Fibroblast of the conjunctiva (primary cell): Measurements from ENCODE around the gene PML.
"Not testable (repeated sequence)": the region's sequence is repeated elsewhere in the genome, so short reads cannot be mapped to it uniquely, and the experiment has no call there.

Experiments used
- DNase-seq: peaks from one replicate; pipeline ENCODE4 v3.0.0-alpha.2; 2010; ENCODE audit warnings: low read depth

Gene PML

DNA sequence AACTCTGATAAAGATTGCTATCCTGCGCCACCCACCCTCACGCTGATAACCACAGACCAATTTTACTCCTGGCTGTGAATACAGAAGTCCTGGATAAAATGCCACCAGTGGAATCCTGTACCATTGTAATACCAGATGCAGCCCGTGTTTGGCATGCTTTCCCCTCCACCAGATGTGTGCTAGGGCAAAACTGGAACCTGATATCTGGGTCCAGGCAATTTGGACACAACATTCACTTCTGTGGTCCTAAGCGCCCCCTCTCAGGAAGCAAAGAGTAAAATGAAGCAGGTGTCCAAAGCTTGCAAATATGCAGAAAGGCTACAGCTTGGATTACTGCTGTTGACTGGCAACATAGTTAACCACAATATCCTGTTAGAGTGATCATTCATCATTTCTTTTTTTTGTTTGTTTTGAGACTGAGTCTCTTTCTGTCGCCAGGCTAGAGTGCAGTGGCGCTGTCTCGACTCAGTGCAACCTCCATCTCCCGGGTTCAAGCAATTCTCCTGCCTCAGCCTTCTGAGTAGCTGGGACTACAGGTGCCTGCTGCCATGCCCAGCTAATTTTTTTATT is 35.4 kb upstream of the PML start:
- DNase-seq, result no peak

DNA sequence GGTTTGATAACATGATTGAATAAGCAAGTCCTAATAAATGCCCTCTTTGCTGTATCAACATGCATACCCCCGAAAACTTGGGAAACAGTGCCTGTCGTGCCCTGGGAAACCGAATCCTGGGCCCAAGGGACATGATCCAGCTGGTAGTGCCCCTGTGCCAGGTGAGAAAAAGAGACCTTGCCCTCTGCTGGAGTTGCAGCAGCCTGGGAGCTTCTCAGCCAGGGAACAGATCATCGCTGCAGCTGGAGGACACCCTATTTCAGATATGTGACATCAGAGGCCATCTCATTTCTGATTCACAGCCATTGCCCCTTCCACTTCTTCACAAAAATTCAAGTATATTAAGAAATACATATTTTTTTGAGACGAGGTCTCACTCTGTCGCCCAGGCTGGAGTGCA is 34.7 kb upstream of the PML start:
- no peak for DNase-seq

DNA sequence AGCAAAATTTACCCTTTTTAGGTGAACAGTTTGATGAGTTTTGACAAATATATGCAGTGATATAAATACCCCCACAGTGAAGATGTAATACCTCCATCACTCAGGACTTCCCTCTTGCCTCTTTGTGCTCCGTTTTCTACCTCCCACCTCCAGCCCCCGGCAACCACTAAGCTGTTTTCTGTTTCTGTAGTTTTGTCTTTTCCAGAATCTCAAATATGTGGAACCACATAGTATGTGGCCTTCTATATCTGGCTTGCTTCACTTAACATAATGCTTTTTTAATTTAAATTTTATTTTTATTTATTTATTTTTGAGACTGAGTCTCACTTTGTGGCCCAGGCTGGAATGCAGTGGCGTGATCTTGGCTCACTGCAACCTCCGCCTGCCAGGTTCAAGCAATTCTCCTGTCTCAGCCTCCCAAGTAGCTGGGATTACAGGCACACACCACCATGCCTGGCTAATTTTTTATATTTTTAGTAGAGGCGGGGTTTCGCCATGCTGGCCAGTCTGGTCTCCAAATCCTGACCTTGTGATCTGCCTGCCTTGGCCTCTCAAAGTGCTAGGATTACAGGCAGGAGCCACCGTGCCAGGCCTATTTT is 33.9 kb upstream of the PML start:
- DNase-seq, result not testable (repeated sequence)

DNA sequence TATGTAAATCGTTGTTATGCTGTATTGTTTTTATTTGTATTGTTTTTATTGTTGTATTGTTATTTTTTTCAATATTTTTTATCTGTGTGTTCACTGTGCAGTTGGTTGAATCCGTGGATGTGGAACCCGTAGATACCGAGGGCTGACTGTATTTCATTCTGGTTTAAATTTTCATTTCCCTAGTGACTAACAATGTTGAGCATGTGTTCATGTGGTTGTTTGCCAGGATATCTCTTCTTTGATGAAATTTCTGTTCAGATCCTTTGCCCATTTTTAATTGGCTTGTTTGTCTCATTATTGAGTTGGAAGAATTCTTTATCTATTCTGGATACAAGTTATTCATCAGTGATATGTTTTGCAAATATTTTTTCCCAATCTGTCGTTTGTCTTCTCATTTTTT is 32.1 kb upstream of the PML start:
- no peak for DNase-seq

DNA sequence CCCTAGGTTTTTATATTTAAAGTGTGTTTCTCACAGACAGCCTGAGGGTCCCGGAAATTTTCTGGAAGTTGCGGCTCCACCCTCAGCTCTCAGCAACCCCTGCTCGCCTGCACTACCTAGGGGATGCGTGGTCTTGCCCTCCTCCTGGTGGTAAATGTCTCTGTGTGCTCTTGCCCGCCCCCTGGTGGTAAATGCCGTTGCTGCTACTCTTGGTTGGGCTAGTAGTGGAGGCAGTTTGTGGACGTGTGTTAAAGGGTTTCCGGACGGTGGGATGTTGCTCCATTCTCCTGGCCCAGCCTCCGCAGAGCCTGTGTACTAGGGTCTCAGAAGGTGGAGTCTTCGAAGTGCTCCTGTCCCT is 29.8 kb upstream of the PML start:
- peak; percentile 43 for DNase-seq

DNA sequence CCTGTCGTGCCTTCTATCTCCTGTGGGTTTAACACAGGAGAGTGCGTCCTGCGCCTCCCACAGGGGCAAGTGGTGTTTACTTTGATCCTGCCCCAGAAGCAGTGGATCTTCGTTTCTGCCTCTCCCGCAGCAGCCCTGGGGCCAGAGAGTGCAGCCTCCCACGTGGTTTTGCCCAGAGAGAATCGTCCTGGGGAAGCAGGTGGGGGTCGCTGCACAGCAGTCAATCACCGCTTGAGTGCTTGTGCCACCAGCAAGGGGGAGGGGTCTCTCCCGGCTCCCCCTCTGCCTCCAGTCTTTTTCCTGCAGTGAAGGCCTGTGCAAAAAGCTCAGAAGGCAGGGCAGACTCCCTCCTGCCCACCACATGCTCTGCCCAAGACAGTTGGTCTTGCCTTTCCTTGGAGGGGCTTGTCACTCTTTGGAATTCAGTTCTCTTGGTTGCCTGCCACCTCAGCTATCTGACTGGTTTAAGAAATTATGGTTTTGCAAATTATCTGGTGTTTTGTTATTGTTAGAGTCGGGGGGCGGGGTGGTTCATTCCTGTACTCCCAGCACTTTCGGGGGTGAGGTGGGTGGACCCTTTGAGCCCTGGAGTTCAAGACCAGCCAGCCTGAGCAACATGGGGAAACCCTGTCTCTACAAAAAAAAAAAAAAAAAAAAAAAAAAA is 29.3 kb upstream of the PML start:
- no peak for DNase-seq

DNA sequence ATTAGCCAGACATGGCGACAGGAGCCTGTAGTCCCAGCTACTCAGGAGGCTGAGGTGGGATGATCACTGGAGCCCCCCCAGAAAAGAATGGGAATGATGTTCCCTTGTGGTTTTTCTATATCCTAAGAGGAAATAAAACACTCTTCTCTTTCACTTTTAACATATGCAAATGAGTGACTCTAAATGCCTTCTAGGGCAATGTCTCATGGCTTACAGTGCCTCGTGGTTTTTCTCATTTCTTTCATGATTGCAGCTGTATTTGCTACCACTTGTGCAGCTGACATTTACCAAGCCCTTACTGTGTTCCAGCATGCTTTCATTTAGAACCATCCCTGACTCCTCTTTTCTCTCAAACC is 28.8 kb upstream of the PML start:
- DNase-seq, result no peak

DNA sequence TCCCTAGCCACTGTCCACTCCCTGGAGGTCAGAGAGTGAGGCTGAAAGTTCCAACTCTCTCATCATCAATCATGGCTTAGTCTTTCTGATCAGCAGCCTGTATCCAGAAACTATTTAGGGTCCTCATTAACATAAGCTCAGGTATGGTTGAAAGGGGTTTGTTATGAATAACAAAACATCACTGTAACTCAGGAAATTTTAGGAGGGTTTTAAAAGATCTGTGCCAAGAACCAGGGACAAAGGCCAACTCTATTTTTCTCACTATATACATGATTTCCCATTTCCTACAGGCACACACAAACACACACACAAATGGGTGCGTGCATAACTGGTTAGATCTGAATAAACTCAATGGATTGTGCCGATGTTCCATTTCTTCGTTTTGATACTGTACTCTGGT is 26.1 kb upstream of the PML start:
- DNase-seq, result no peak

DNA sequence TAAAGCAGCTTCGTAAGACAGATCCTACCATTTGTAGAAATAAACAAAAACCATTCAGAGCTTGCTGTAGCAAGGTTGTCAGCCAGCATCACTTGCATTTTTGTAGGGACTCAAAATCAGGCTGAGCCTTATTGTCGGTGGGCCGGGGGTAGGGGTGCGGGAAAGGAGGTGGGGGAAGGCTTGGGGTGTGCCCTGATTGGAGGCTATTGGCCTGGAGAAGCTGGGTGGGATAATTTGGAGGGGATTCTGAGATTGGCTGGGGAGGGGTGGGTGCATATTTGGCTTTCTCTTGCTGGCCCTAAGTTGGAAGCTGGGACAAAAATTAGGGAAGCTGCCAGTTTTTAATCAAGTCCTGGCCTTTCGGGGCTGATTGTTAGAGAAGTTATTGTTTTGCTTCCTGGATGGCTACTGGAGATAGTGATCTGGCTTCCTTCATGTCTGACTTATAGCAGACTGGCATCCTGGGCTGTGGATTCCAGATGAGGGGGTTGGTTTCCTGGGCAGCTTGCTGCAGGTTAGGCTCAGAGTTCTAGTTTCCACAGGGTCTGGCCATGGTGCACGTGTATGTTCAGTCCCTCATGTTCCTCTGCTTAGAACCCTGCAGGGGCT is 25.3 kb upstream of the PML start:
- no peak for DNase-seq

DNA sequence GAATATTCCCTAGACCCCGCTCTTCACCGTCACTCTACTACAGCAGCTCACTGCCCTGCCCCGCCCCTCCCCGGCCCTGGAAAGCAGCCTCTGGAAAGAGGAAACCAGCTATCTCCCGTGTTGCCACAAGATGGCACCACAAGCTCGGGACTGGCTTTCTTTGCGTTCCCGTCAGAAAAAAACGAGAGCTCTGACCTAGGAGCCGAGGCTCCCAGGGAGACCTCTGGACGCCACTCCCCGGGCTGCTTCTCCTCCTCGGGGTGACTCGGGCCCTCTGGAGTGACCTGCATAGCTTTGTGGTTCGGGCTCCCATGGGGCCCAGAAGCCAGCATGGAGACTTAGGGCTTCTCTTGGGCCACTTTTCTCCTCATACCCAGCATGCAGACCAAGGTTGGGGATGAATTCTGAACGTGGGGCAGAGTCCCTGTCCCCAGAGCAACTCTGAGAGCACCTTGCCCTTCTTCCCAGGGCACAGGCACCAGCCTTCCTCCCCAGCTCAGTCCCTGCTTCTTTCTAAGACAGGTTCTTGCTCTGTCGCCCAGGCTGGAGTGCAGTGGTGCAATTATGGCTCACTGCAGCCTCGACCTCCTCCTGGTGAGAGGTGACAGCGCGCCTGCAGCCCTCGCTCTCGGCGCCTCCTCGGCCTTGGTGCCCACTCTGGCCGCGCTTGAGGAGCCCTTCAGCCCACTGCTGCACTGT is 21.4 kb upstream of the PML start:
- peak; percentile 74 for DNase-seq

DNA sequence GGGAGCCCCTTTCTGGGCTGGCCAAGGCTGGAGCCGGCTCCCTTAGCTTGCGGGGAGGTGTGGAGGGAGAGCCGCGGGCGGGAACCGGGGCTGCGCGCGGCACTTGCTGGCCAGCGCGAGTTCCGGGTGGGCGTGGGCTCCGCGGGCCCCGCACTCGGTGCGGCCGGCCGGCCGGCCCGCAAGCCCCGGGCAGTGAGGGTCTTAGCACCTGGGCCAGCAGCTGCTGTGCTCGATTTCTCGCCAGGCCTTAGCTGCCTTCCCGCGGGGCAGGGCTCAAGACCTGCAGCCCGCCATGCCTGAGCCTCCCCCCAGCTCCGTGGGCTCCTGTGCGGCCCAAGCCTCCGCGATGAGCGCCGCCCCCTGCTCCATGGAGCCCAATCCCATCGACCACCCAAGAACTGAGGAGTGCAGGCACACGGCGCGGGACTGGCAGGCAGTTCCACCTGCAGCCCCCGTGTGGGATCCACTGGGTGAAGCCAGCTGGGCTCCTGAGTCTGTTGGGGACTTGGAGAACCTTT is 20.8 kb upstream of the PML start:
- not testable (repeated sequence) for DNase-seq

DNA sequence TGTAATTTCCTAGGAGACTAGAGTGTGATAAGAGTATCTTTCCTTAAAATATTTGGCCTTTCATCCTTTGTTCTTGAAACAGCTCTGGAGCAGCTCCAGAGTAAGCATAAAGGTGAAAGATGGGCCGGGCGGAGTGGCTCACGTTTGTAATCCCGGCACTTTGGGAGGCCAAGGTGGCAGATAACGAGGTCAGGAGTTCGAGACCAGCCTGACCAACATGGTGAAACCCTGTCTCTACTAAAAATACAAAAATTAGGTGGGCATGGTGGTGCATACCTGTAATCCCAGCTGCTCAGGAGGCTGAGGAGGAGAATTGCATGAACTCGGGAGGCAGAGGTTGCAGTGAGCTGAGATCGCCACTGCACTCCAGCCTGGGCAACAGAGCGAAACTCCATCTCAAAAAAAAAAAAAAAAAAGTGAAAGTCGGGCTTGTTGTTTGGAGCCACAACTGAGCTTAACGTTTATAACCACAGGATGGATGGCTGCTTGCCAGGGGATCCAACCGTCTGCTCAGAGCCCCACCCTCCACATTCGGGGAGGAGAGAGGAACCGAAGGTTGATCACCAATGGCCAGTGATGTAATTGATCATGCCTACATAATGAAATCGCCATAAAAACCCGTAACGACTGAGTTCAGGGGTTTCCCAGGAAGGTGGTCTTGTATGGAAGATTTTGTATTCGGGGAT is 18.9 kb upstream of the PML start:
- not testable (repeated sequence) for DNase-seq

DNA sequence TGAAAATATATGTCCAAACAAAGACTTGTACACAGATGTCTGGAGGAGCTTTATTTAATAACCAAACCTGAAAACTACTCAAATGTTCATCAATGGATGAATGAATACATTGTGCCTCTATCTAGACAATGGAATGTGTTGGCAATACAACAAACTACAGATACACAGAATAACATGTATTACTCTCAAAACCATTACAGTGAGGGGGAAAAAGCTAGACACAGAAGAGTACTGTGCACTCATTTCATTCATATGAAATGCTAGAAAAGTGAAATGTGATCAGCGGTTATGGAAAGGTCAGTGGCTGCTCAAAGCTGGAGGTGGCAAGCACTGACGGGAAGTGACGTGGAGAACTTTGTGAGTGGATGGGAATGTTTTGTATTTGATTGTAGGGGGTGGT is 15.6 kb upstream of the PML start:
- no peak for DNase-seq

DNA sequence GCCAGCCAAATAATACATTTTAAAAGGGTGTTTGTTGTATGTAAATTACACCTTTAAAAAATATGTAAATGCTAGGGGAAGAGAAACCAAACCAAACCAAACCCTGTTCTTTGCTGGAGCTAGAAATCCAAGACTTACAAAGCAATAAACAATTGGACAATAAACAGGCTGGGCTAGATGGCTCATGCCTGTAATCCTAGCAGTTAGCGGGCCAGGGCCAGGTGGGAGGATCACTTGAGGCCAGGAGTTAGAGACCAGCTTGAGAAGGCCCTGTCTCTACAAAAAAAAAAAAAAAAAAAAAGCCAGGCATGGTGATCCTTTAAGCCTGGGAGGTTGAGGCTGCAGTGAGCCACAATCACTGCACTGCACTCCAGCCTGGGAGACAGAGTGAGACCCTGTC is 14.9 kb upstream of the PML start:
- no peak for DNase-seq

DNA sequence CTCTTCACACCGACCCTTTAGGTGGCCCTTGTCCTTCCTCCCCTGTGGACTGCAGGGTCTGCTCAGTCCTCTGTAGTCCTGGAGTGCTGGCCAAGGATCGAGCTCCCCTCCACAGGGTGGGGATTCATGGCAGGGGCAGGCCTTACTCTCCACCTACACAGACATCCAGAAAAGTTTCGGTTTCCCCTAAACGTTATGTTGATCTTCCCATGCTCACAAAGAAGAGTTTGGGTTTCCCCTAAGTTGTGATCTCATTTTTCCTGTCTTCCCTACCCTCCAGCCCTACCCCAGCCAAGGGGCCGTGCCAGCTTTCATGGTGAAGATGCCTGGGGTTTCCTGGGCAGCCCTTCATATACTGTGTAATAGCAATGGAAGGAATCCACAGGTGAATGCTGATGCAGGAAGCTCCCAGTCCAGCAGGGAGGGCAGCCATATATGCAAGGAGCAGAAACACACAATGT is 12.7 kb upstream of the PML start:
- no peak for DNase-seq

DNA sequence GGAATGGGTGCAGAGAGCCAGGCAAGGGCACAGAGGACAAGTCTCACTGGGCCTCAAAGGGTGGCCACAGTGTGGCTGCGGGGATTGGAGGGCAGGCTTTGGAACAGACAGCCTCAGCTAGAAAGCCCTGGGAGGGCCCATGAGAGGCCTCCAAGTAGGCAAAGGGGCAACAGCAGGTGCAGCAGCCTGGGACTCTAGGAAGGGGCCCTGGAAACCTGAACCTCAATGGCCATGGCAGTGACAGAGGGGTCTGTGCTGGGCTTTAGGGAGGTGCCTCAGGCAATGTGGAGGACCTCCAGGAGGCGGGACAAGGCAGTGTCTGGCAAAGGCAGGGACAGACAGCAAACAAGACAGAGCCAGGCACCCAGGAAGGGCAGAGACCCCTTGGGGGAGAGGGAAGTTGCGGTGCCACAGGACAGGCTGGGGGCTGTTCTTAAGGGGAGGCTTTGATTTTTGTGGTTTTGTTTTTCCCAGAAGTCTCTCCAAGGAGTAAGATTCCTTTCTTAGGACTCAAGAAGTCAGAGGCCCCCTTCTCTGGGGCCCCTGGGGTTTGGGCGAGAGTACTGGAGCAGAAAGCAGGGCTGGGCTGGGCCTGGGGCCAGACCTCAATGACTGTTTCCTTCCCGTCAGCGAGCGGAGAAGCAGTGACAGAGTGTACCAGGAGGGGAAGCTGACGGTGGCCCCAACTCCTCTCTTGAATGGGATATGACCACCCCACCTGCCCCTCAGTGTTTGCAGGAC is 12.1 kb upstream of the PML start:
- peak; percentile 82 for DNase-seq

DNA sequence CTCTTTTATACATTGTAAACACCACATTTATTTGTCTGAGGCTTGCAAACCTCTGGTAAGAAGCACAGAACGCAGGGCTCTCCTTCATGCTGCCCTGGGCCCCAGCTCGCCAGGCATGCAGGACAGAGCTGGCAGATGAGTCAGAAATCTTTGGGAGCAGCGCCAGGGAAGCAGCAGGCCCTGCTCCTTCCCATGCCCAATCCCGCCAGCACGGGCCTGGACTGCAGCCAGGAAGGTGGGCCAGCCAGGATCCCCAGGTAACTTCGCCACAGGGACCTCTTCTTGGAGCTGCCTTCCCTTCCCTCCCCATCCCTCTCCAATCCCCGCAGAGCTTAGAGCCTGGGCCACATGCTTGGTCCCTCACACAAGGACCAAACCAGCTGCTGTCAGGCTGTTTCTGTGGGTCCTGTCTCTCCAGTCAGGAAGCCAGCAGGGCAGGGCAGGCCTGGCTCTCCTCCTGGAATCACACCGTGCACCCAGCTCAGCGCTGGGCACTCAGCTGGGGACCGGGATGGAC is 11.2 kb upstream of the PML start:
- DNase-seq, result peak; percentile 70

DNA sequence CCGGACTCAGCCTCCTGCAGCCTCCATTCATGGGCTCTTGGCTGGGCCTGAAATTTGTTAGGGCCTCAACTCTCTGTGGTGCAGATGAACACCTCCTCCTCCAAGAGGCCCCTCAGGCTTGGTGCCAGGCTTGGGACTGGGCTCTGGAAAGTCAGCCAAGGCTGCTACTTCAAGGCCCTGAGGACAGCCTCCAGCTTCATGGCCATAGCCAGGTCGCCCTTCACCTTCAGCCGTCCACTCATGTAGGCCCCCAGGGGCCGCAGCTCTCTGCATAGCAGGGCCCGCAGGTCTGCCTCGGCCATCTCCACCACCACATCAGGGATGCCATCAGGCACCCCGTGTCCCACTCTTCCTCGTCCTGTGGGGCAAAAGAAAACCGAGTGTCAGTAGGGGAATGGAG is 10.7 kb upstream of the PML start:
- no peak for DNase-seq

DNA sequence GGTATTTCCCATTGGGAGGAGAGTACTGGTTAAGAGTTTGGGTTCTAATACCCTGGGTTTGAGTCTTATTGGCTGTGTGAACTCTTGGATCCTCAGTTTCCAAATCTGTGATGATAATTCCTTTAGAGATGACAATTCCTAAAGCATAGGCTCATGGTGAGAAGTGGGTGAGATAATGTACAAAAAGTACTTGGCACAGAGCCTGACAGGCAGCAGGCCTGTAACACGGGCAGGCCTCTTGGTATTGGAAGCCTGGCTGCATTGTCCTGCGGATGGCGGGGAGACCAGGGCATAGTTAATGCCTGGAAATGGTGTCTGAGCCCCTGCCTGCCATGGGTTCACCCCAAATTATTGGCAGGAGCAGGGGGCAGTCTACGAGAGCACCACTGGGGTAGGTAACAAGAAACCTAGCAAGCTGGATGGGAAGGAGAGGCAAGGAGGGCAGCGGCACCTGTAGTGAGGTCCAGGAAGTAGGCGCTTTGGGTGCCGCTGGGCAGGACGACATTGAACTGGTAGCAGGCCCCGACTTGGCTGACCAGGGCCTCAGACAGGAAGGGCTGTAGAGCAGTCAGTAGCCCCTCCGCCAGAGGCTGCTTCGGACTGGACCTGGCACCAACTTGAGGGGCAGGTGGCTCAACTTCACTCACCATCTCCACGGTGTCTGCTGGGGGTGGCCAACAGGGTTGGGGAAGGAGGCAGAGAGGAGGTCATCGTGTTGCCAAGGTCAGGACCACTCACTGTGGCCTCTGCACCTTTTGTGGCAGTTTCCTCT is 10.1 kb upstream of the PML start:
- no peak for DNase-seq

DNA sequence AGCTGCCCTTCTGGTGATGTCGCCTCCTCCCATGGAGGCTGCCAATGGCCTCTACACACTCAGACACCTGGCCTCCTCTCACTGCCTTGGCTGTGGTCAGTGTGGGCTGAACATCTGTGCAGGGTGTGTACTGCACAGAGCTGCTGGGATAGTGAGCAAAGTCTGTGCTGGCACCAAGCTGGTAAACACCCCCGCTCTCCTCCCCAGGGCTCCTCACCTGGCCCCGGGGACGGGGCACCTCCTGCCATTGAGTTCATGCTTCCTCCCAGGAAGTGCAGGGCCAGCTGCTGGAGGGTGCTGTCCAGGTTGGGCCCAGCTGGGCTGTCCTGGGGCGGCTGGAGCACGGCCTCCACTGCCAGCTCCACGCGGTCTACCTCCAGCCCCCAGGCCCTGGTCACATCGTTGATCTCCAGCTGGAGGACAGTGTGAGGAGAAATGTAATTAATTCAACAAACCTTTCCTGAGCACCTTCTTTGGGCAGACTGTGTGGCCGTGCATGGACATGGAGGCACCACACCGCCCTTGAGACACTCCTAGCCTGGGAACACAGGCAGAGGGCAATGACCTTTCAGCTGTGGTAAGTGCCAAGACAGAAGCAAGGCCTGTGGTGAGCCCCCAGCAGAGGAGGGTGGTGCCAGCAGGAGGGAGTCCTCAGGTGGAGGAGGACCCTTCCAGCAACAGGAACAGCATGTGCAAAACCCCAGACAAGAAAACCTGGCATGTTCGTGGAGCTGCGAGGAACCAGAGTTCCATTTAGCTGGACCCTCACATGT is 9.2 kb upstream of the PML start:
- DNase-seq, result no peak
